K562 (cell line): ENCODE data around the gene MAP3K14. TPM values are rescaled to one million over a fixed set of nuclear protein-coding genes. Genes with fewer than 3 reads are reported as not detected.
"Not testable (repeated sequence)": the region's sequence is repeated elsewhere in the genome, so short reads cannot be mapped to it uniquely, and the experiment has no call there.

Source experiments
- ATAC-seq: fragments of 200-7000 bp; cut with Tn5 transposase; 3 replicates; pipeline ENCODE4 v1.9.1; 2020; ENCODE audit warnings: moderate library complexity
- BruUV-seq: library from RNA; stranded (reverse); fragments of 400-500 nt; replicated peaks from 2 replicates; lab custom pipeline; 2021; lab: Mats Ljungman, UMichigan
- CTCF ChIA-PET: fragments of 300-600 bp; formaldehyde crosslinking; extraction: SDS; loops from one replicate; lab custom pipeline; 2021; ENCODE audit warnings: low intra/inter-chr PET ratio; lab: Yijun Ruan, JAX
- POLR2A ChIA-PET: fragments of 300-600, 350-650 bp; sonication (Branson Sonifier 250); formaldehyde crosslinking; extraction: SDS; loops from one replicate; lab custom pipeline; 2021; ENCODE audit warnings: antibody characterized with exemption, inconsistent platforms; lab: Yijun Ruan, JAX
- DNase-seq, 4 experiments: peaks; one replicate each; pipeline versions ENCODE4 v3.0.0 to v3.0.0-alpha.2; 2011 to 2018; ENCODE audit warnings: low spot score in 3 of 4, mixed read lengths in 3 of 4; ENCODE audit errors: extremely low read depth in 1 of 4
- FAIRE-seq: peaks from 2 replicates; lab custom pipeline; 2011; peaks lifted over from hg19 to GRCh38; lab: Jason Lieb, UNC
- H2AFZ ChIP-seq: 2 replicates; pipeline ENCODE4 v1.6.0; 2011; ENCODE audit warnings: low read depth, low read length, control low read depth, inconsistent platforms
- H3K27ac ChIP-seq: fragments of 200-600 bp; 3 replicates; pipeline ENCODE4 v1.8.0; 2011; ENCODE audit warnings: low read depth, mild to moderate bottlenecking, control low read depth, inconsistent platforms, low read length, moderate library complexity, mixed read lengths; ENCODE audit errors: extremely low read depth
- H3K27me3 ChIP-seq, 2 experiments: fragments of 300-600 bp in 1 of 2; 2 replicates in 1 of 2; 3 replicates in 1 of 2; pipeline versions ENCODE4 v1.6.0 to v1.8.0; 2011; ENCODE audit warnings: inconsistent platforms in 2 of 2, low read length in 2 of 2, mild to moderate bottlenecking in 1 of 2, mixed read lengths in 1 of 2, moderate library complexity in 1 of 2; ENCODE audit not compliant: control insufficient read depth in 2 of 2, insufficient read depth in 2 of 2
- H3K36me3 ChIP-seq: fragments of 300-600 bp; 3 replicates; pipeline ENCODE4 v1.8.0; 2011; ENCODE audit warnings: mild to moderate bottlenecking, low read length, inconsistent platforms; ENCODE audit not compliant: control insufficient read depth, insufficient read depth
- H3K4me1 ChIP-seq, 2 experiments: fragments of 200-600 bp in 1 of 2; replicated peaks in 1 of 2; 2 replicates in 1 of 2; 3 replicates in 1 of 2; pipeline versions ENCODE4 v1.5.1 to v1.8.0; 2011; ENCODE audit warnings: inconsistent platforms in 2 of 2, low read length in 2 of 2, mild to moderate bottlenecking in 1 of 2, mixed read lengths in 1 of 2, moderate library complexity in 1 of 2; ENCODE audit not compliant: control insufficient read depth in 2 of 2, insufficient read depth in 2 of 2
- H3K4me2 ChIP-seq: 2 replicates; pipeline ENCODE4 v1.6.1; 2011; ENCODE audit warnings: low read length, control low read depth, inconsistent platforms, mixed read lengths; ENCODE audit not compliant: insufficient read depth
- H3K4me3 ChIP-seq: fragments of 200-600 bp; sonication (generic), shearing (Covaris generic); 2 replicates; pipeline ENCODE4 v1.5.1; 2016; ENCODE audit warnings: control low read depth, inconsistent platforms
- H3K79me2 ChIP-seq: fragments of 200-600 bp; 3 replicates; pipeline ENCODE4 v1.8.0; 2011; ENCODE audit warnings: low read length, inconsistent platforms; ENCODE audit not compliant: control insufficient read depth, insufficient read depth
- H3K9ac ChIP-seq, 2 experiments: 2 replicates each; pipeline versions ENCODE4 v1.6.0 to v1.6.1; 2011; ENCODE audit warnings: low read depth in 2 of 2, low read length in 2 of 2, control low read depth in 1 of 2, inconsistent platforms in 1 of 2, mild to moderate bottlenecking in 1 of 2, mixed read lengths in 1 of 2; ENCODE audit not compliant: insufficient read depth in 1 of 2
- H3K9me1 ChIP-seq: one replicate; pipeline ENCODE4 v1.6.0; 2011; ENCODE audit warnings: inconsistent platforms, mild to moderate bottlenecking, low read length, moderate library complexity; ENCODE audit not compliant: control insufficient read depth, insufficient read depth
- H3K9me3 ChIP-seq: replicated peaks from 2 replicates; pipeline ENCODE4 v1.5.1; 2011; ENCODE audit warnings: low read depth, low read length, inconsistent platforms; ENCODE audit not compliant: control insufficient read depth, insufficient read depth
- H4K20me1 ChIP-seq: replicated peaks from 2 replicates; pipeline ENCODE4 v1.6.1; 2011; ENCODE audit warnings: low read length, inconsistent platforms, mixed read lengths; ENCODE audit not compliant: control insufficient read depth, insufficient read depth
- BMI1 ChIP-seq: fragments of 150-350 bp; IDR thresholded peaks from 2 replicates; pipeline ENCODE4 v1.6.1; 2014; ENCODE audit warnings: low read length
- COPS2 ChIP-seq: fragments of 450-650 bp; conservative IDR thresholded peaks from 2 replicates; pipeline ENCODE4 v1.6.1; 2016; ENCODE audit warnings: mild to moderate bottlenecking, moderate library complexity
- ZSCAN29 ChIP-seq: fragments of 450-650 bp; IDR thresholded peaks from 2 replicates; pipeline ENCODE4 v1.6.1; 2017
- WGBS: fragments of 100-300 bp; shearing (Covaris generic); methylation state at CpG from one replicate; pipeline ENCODE4 v1.1.6; 2016; ENCODE audit warnings: low coverage, mixed read lengths; ENCODE audit not compliant: insufficient coverage; ENCODE audit errors: missing lambda C conversion rate; 5-methylcytosine and 5-hydroxymethylcytosine counted together
- in situ Hi-C: fragments of 300-500 bp; cut with MboI; formaldehyde crosslinking; loops from 4 replicates; pipeline ENCODE4 v1.15.0; 2018; ENCODE audit warnings: inconsistent platforms, mixed read lengths
- intact Hi-C: fragments of 100-400 bp; cut with micrococcal nuclease; formaldehyde crosslinking; loops from 2 replicates; pipeline ENCODE4 v1.14.2; 2022
- polyA plus RNA-seq, 8 experiments: library from polyadenylated mRNA; depleted of rRNA in 4 of 8; stranded (reverse) in 5 of 8; unstranded in 3 of 8; fragments of >200 nt; fragmentation: Nextera tagmentation in 2 of 8; fragmentation: Illumina TruSeq in 1 of 8; extraction: Ambion mirVana in 2 of 8; extraction: Trizol in 1 of 8; gene quantifications; 2 replicates each; pipeline versions ENCODE4 v1.2.1 to v1.2.3, GENCODE V29; 2011 to 2014; ENCODE audit warnings: inconsistent platforms in 1 of 8, missing spikeins in 1 of 8
- total RNA-seq, 7 experiments: library from RNA; depleted of rRNA in 6 of 7; stranded (reverse); fragments of >200 nt in 6 of 7; fragmentation: Illumina TruSeq in 2 of 7; extraction: Trizol in 2 of 7; gene quantifications; 2 replicates each; pipeline versions ENCODE4 v1.2.1 to v1.2.3, GENCODE V29; 2011 to 2021; ENCODE audit warnings: low replicate concordance in 1 of 7
- TF ChIP-seq, protein P1 (sequence below), 2 experiments: fragments of 450-650 bp; IDR thresholded peaks; 2 replicates each; pipeline ENCODE4 v1.6.1; 2016; ENCODE audit warnings: mild to moderate bottlenecking in 2 of 2, borderline replicate concordance in 1 of 2, low read depth in 1 of 2, moderate library complexity in 1 of 2

Gene MAP3K14
- total and polyA plus RNA-seq, 9 of the 15 experiments (the other 6 are each of a cell fraction or from before 2014, with no cell fraction given), result 0.45 to 8.7 (median 3.2) TPM

DNA sequence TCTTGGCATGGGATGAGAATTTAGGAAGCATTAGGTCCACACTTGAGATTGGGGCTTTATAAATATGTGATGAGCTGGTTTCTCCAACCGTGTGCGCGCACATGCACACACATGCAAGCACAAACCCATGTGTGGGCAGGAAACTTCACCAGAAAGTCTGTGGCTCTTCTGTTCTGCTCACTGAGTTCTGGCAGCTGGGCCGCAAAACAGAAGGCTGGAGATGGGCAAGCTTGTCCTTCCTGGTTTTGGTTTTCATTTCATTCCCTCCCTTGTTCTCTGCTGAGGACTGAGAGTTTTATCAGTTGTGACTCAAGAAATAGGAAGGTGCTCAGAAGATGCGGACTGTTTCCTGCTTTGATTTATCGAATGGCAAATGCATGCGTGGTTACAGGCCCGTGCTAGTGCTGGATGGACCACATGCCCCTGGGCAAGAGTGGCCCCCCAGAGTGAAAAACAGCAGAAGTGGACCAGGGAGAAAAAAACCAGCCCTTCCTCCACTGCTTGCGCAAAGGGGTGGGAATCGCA, 14.1 kb downstream of the MAP3K14 start:
- TF ChIP-seq, protein P1, sequence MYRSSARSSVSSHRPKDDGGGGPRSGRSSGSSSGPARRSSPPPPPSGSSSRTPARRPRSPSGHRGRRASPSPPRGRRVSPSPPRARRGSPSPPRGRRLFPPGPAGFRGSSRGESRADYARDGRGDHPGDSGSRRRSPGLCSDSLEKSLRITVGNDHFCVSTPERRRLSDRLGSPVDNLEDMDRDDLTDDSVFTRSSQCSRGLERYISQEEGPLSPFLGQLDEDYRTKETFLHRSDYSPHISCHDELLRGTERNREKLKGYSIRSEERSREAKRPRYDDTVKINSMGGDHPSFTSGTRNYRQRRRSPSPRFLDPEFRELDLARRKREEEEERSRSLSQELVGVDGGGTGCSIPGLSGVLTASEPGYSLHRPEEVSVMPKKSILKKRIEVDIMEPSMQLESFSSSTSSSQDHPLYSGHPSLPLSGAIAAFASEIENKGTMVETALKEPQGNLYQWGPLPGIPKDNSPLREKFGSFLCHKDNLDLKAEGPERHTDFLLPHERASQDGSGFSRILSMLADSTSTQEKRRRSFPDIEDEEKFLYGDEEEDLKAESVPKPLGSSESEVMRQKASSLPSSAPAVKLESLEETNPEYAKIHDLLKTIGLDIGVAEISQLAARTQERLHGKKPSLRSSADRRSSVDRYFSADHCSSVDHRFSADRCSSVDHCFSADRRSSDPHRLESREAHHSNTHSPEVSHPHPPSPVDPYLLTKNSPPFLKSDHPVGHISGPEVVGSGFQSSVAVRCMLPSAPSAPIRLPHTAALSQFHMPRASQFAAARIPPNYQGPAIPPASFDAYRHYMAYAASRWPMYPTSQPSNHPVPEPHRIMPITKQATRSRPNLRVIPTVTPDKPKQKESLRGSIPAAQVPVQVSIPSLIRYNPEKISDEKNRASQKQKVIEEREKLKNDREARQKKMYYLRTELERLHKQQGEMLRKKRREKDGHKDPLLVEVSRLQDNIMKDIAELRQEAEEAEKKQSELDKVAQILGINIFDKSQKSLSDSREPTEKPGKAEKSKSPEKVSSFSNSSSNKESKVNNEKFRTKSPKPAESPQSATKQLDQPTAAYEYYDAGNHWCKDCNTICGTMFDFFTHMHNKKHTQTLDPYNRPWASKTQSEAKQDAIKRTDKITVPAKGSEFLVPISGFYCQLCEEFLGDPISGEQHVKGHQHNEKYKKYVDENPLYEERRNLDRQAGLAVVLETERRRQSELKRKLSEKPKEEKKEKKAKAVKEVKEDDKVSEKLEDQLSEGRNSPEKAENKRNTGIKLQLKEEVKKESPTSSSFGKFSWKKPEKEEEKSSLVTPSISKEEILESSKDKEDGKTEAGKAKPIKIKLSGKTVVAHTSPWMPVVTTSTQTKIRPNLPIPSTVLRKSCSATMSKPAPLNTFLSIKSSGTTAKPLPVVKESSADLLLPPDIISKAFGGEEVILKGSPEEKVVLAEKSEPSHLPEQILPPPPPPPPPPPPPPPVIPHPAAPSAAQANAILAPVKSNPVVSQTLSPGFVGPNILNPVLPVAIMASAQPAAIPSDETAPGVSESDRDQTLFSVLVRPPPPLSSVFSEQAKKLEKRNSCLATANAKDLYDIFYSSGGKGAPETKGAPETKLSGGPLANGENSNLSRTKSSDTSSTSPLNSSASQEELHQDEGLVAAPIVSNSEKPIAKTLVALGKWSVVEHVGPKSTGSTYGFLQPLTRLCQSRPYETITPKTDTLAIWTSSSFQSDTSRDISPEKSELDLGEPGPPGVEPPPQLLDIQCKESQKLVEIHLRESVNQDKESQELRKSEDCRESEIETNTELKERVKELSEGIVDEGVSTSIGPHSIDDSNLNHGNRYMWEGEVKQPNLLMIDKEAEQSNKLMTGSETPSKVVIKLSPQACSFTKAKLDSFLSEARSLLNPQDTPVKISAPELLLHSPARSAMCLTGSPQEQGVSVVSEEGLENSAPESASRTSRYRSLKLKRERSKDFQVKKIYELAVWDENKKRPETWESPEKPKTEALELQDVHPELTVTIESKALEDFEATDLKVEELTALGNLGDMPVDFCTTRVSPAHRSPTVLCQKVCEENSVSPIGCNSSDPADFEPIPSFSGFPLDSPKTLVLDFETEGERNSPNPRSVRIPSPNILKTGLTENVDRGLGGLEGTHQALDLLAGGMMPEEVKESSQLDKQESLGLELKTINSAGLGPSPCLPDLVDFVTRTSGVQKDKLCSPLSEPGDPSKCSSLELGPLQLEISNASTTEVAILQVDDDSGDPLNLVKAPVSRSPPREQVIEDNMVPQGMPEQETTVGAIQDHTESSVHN (IDR thresholded peaks at IDR 0.05; ENCODE audit: borderline replicate concordance in 1 of 2, low read depth in 1 of 2), result no peak
- TF ChIP-seq BMI1 (no peak), ZSCAN29 (no peak), COPS2 (no peak)
- TF ChIP-seq, all 486 proteins: peak for 0
- ATAC-seq (no peak), DNase-seq (no peak), FAIRE-seq (no peak)
- peaks cover 9% of the 10 kb centered on the region; the same call in 2 of the 3 replicates for H3K36me3 ChIP-seq
- H2AFZ ChIP-seq, result no peak overlapping the region
- no peak overlapping the region for H3K9ac ChIP-seq
- CTCF ChIA-PET, result no interaction called here
- 86% methylated on average over 10 of the region's 10 CpGs for WGBS
- H3K27ac ChIP-seq, result no peak overlapping the region
- H3K9me3 ChIP-seq, result no peaks in the 10 kb centered on the region
- in situ Hi-C loops (no loop called here), intact Hi-C loops (no loop called here)
- no TSS peak for BruUV-seq
- peaks cover 35% of the 10 kb centered on the region for H3K79me2 ChIP-seq
- H3K4me1 ChIP-seq, result peaks cover 2 to 3% of the 10 kb centered on the region in 2 experiments; a peak in 3 of 5 replicates
- POLR2A ChIA-PET, result interaction anchor here (1.5 to 1.6 kb wide), 2 partner anchors 8 to 15 kb away, joined by 5 to 7 read pairs; partner anchors contain the start of gene MAP3K14
- no peaks in the 10 kb centered on the region for H3K27me3 ChIP-seq
- H3K4me2 ChIP-seq, result no peak overlapping the region
- peaks cover 5% of the 10 kb centered on the region for H3K9me1 ChIP-seq
- H4K20me1 ChIP-seq, result peaks cover 9% of the 10 kb centered on the region
- no peak overlapping the region for H3K4me3 ChIP-seq

GRCh38 chr17:45302220-45302619, 14.6 kb downstream of the MAP3K14 start:
- WGBS, result 84% methylated on average over 9 of the region's 9 CpGs
- H3K4me2 ChIP-seq, H3K9me1 ChIP-seq, H3K4me1 ChIP-seq, DNase-seq, H4K20me1 ChIP-seq, H3K4me3 ChIP-seq, H2AFZ ChIP-seq, H3K9me3 ChIP-seq, FAIRE-seq, H3K27me3 ChIP-seq, H3K27ac ChIP-seq, intact Hi-C loops, CTCF ChIA-PET, H3K9ac ChIP-seq, ATAC-seq, in situ Hi-C loops, BruUV-seq: not testable (repeated sequence)
- POLR2A ChIA-PET, result interaction anchor here (1.5 to 1.6 kb wide), 2 partner anchors 9 to 15 kb away, joined by 5 to 7 read pairs; partner anchors contain the start of gene MAP3K14
- peaks cover 12% of the 10 kb centered on the region; the same call in 2 of the 3 replicates for H3K36me3 ChIP-seq
- peaks cover 33% of the 10 kb centered on the region for H3K79me2 ChIP-seq
